ENCODE results near the gene IDH3A.

IDH3A gene

DNA sequence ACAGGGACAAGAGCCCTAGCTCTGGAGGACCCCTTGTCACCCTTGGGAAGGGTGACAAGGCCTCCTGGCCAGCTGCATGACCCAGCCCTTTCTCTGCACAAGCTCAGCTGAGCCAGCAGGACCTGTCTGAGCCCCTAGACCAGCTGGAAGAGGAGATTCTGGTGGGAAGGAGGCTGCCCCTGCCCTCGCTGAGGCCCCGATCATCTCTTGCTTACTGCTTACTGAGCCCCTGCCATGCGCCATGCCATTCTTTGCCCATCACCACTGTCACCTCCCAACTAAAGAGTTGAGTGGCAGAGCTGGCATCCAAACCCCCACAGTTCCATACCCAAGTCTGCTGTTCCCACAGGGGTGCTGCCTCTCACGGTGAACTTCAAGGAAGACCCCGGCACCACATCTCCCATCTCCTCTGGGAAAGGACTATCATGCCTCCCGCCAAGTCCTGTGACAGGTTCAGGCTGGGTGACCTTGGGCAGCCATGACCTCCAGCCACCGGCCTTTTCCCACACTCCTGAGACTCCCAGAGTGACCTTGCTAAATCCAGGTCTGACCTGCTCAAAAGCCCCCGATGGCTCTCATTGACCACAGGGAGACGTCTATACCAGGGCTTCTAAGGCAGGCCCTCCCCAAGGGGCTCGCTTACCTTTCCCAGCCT lies 51.2 kb downstream of the IDH3A start:
- in situ Hi-C loops (cut with HindIII; ENCODE audit: low sequenced_read_pairs) = no loop called here

DNA sequence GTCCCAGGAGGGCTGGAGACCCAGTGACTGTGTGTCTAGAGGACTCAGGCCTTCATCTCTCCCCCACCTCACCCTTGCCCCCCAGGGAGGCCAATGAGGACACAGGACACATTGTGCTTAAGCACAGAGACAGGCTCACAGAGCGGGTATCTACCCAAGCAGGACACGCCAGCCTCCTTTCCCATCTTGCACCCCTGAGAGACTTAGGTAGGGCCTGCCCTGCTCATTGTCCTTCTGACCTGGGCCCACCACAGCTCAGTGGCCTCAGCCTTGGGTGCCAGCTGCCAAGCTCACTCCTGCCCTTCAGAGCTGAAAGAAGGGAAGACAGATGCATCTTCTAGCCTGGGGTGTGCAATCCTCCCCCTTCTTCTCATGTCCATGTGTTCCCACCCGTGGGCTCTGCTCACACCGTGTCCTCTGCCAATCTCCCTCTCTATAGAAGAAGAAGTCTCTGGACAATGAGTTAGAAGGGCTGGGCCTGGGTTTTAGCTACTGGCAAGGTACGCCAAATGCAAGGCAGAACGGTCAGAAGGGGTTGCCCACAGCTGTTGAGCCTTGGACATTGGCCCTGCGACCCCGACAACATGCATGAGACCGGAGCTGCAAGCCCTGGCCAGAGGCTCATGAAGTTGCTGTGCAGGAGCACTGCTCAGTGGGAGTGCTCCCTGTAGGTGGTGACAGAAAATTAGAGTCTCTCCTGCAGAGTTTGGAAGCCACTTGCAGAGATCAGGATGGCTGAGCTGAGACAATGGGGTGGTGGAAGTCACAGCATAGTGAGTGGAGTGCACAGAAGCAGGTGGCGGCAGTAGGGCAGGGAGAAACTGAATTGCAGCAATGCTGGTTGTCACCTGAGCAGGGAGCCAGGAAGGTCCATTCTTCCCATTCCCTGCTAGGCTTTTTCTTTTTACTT lies 52.4 kb downstream of the IDH3A start:
- in situ Hi-C loops (cut with HindIII; ENCODE audit: low sequenced_read_pairs) = no loop called here

- in situ Hi-C loops (cut with HindIII; ENCODE audit: low sequenced_read_pairs) = no loop called here
These were observed 54.4 kb downstream of the IDH3A start for GRCh38 chr15:78203346-78204225.

DNA sequence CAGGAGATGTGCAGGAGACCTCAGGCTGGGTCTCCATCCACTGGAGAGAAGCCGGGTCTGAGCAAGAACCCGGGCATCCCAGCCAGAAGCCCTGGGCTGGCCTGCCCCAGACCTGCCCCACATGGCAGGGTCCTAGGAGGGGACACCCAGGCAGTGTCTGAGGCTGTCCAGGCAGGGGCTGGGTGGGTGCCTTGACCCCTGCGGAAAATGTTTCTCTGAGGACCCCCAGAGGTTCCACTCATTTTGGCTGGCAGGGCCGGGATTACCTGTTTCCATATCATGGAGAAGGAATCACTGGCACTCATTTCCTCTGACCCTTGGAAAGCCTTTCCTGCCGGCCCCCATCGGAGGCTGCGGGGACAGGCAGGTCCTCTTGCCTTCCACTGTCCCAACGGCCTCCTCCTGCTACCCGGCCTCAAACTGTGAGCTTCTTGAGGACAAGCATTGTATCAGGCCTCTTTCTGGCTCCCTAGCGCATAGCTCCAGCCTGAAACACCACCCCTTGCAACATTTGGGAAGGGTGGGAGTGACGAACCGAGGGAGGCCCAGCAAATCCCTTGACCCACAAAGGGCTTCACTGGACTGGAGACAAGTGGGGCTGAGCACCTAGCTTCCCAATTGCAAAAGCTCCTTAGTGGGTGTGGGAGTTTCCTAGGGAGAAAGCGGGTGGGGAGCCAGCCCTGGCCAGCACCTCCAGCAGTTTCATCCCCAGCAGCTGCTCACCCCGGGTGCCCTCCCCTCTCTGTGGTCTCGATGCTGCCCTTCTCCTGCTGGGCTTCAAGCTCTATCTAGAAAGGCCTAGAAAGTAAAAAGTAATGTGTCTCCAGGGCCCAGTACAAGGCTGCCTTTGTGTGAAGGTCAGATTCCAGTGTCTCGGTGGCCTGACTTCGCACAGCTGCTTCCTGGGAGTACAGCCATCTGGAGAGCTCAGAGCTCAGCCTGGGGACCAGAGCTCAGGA lies 55.5 kb downstream of the IDH3A start:
- in situ Hi-C loops (cut with HindIII; ENCODE audit: low sequenced_read_pairs) = no loop called here

GRCh38 chr15:78205337-78205736 lies 56.2 kb downstream of the IDH3A start:
- in situ Hi-C loops (cut with HindIII; ENCODE audit: low sequenced_read_pairs) = no loop called here

GRCh38 chr15:78205856-78206255 lies 56.7 kb downstream of the IDH3A start:
- in situ Hi-C loops (cut with HindIII; ENCODE audit: low sequenced_read_pairs) = no loop called here

DNA sequence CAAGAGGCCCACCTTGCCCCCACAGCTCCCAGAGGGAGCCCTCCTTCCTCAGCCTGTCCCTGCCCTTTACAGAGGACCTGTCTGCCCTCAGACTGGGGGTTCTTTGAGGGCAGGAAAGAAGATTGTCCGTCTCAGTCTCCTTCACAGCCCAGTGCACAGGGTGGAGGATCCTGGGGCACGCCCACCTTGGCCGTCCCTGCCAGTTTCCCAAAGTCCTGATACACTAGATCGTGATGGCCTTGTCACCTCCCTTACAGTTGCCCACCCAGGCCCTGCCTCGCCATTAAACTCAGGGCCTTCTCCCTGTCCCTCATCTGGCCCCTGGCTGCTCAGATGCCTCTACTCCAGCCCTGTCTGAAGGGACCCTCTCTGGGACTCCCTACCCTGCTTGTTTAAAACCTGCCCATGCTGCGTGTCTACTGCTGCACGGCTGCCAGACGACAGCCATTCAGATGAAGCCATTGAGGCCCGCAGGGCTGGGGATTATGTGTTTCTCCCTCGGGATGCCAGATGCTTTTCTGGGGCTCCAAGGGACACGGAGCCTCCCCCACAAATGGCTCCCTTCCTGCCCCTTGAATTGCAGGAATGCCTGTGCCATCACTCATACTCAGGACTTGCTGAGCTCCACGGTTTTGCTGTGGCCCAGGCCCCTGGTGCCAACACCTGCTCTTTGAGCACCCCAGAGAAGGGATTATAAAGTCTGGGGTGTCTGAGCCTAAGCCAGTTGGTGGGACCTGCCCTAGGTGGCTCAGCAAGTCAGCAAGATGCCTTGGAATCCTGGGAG lies 57.4 kb downstream of the IDH3A start:
- in situ Hi-C loops (cut with HindIII; ENCODE audit: low sequenced_read_pairs) = no loop called here

GRCh38 chr15:78207110-78207458 lies 57.9 kb downstream of the IDH3A start:
- in situ Hi-C loops (cut with HindIII; ENCODE audit: low sequenced_read_pairs) = no loop called here

DNA sequence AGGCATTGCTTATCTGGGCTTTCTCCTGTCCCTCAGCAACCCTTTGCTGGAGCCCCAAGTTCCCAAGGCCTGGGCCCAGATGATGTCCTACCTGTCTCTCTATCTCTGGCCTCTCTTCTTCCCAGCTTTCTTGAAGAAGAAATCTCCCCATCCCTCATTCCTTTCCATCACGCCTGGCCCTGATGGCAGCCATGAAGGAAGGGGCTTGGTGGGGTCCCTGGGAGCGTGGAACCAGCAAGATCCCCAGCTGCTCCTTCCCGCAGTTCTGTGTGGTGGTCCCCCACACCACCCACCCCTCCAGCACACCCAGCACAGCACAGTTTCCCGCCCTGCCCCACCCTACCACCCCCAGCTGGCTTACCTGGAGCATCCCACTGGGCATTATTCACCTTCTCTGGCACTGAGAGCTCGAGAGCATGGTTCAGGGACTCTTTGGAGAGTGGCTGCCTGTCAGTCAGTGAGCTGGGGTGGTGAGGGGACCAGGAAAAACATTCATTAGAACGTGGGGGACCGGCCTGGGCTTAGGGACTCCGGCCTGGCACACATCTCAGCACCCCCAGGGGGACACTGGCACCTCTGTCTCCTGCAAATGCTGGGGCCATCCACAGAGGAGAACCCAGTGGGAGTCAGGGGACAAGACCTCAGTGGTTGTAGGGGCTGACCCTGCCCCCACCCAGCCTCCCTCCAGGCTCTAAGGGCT lies 58.6 kb downstream of the IDH3A start:
- in situ Hi-C loops (cut with HindIII; ENCODE audit: low sequenced_read_pairs) = no loop called here

DNA sequence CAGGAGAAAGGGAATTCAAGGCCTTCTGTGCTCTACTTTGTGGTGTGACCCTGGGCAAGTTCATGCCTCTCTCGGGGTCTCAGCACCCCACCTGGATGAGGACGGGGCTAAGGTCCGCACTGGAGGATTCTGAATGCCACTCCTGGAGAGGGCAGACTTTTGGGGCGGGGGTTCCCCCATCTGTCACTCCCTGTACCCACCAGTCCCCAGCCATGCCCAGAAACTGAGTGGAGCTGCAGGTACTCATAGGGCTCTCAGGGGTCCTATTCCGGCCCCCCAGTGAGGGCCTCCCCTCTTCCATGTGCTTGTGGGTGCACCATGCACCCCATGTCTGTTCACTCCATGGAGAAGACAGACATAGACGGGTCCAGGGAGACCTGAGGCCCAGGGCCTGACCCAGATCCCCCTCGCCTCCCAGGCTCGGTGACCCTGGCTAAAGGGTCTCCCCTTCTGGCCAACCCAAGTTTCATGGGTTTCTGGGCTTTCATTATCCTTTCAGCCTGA lies 59.2 kb downstream of the IDH3A start:
- in situ Hi-C loops (cut with HindIII; ENCODE audit: low sequenced_read_pairs) = no loop called here

DNA sequence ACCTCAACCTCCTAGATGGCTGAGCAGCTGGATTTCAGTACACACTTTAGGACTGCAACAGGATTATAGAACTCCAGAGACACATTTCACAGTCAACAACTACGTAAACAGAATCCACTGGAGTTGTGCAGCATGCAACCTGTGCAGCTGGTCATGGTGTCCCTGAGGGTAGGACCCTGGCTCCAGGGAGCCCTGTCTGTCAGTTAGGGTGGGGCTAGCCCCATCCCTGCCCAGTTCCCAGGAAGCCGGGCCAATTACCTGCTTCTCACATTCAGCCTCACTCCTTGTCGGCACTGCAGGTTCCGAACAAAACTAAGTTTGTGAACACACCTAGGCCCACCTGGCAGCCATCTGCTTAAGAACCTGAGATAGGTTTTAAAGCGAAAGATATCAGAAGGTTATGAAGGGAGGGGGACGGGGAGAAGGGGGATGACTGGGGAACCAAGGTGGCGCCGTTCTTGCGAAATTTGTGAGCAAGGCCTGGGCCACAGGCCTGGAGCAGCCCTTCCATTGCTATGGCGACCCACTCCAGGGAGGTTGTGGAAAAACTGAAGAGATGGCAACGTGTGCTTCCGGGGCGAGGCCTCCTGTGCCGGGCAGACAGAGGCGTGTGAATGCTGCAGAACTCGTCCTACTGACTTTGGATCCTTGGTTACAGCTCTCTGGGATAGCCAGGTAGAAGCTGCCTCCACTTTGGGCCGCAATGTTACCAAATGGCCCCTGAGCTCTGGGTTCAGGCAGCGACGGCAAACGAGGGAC lies 59.9 kb downstream of the IDH3A start:
- in situ Hi-C loops (cut with HindIII; ENCODE audit: low sequenced_read_pairs) = no loop called here

GRCh38 chr15:78209646-78210348 lies 60.6 kb downstream of the IDH3A start:
- in situ Hi-C loops (cut with HindIII; ENCODE audit: low sequenced_read_pairs) = no loop called here

DNA sequence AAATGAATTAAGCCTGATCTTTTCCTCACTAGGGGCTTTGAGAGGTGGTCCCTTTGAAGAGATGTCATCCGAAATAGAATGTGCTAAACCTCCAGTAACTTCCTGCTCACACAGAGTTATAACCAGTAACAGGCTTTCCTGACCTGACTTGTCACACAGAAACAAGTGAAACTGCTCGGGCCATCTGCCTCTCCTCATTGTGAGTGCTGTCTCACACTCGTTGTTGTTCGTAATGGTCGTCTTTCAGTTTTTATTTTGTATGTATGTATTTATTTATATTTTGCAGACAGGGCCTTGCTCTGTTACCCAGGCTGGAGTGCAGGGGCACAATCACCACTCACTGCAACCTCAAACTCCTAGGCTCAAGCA lies 61.2 kb downstream of the IDH3A start:
- in situ Hi-C loops (cut with HindIII; ENCODE audit: low sequenced_read_pairs) = no loop called here

GRCh38 chr15:78211189-78211921 lies 62.2 kb downstream of the IDH3A start:
- in situ Hi-C loops (cut with HindIII; ENCODE audit: low sequenced_read_pairs) = no loop called here

DNA sequence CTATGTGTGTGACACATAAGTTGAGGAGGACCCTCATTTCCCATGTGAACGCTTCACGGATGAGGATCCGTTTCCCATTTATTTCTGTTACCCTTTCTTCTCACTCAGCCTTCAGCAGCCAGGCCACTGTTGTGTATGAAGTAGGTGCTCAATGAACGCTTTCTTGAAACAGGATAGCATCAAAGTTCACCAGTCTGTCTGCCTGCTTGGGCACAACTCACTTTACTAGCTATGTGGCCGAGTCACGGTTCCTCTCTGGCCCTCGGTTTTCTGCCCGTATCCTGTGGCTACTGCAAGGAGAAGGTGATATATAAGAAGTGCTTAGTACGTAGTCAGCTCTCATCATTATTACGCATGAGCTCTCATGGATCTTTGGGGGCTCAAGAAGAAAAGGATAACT lies 62.8 kb downstream of the IDH3A start:
- in situ Hi-C loops (cut with HindIII; ENCODE audit: low sequenced_read_pairs) = no loop called here

GRCh38 chr15:78212546-78213424 lies 63.6 kb downstream of the IDH3A start:
- in situ Hi-C loops (cut with HindIII; ENCODE audit: low sequenced_read_pairs) = no loop called here
